T-helper 9 cell (primary cell): Measurements from ENCODE around the gene SH2D7.
A peak's percentile ranks its signal among the peaks of the same experiment; 100 is the strongest.
"Not testable (repeated sequence)": the region's sequence is repeated elsewhere in the genome, so short reads cannot be mapped to it uniquely, and the experiment has no call there.

ENCODE experiments used
- DNase-seq: peaks from one replicate; pipeline ENCODE4 v3.0.0-alpha.2; 2020

SH2D7 gene

GRCh38 chr15:78146425-78147154, 54.2 kb downstream of the SH2D7 start:
- no peak for DNase-seq

- no peak for DNase-seq
Measured at GRCh38 chr15:78147566-78147965, 55.2 kb downstream of the SH2D7 start.

DNA sequence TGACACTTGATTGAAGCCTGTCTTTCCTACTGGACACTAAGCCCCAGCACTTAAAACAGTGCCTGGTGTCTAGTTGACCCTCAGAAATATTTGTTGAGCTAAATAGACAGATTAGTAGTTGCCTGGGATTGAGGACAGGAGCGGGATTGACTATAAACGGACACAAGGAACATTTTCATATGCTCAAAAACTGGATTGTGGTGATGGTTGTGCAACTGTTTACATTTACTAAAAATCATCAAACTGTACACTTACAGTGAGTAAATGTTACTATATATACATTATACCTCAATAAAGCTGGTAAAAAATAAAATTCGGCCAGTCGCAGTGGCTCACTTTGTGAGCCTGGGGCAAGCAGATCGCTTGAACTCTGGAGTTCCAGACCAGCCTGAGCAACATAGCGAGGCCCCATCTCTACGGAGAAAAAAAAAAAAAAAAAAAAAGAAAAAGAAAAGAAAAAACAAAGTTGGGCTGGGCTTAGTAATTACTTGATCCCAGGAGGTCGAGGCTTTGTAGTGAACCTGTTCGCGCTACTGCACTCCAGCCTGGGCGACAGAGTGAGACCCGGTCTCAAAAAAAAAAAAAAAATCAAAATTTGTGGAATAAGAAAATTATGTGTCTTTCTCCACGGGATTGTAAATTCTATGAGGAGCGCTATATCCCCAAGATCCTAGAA, 56.2 kb downstream of the SH2D7 start:
- DNase-seq: no peak

GRCh38 chr15:78149068-78149804, 56.9 kb downstream of the SH2D7 start, which contains the start of gene IDH3A:
IDH3A (plus strand) TSS chr15:78149362; CDS start chr15:78149404, 42 bp downstream.
- DNase-seq: peak; percentile 100

DNA sequence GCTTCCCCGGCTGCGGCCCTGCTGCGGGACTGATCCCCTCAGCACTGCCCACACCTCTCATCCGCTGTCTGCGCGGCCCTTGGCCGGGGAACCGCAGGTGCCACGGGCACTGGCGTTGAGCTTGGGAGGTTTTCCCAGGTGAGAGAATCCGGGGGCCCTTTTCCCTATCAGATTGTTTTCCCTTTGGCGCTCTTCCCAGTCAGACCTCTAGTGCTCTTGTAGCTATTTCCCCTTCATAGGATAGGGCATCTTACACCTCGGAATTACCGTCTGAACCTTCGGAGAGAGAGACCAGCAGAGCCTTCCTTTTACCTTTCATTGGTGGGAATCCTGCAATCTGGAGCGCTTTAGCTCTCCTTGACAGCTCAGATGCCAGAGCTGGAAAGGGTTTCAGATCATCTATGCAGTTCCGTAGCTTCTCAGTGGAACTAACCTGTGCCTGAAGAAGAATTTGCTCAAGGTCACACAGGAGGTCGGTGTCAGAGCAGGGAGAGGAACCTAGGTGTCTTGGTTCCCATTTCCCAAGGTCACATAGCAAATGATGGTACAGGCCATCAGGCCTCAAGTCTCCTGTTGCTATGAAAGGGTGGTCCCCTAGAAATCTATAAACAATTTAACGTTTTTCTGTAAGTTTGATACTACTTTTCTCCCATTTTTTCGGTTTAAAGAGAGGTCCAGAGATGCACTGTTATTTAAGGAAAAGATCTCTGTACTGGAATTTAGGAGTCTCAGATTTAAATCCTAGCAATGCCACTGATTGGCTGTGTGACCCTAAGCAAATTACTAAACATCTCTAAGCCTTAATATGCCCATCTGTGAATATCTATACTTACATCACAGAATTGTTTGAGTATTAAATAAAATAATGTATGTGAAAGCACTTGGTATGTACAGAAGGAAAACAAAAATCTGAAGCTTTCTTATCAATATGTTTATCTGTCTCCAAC, 57.7 kb downstream of the SH2D7 start:
- no peak for DNase-seq

DNA sequence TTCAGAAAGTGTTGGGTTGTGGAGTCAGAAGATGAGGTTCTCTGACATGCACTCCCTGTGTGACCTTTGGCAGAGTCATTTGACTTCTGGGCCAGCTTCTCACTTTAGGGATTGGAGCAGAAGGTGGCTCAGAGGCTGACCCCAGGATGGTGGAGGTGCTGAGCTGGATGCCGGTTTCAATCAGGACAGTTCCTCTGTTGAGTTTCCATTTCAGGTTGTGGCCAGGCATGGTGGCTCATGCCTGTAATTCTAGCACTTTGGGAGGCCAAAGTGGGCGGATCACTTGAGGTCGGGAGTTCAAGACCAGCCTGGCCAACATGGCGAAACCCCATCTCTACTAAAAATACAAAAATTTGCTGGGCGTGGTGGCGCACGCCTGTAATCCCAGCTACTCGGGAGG, 58.7 kb downstream of the SH2D7 start:
- DNase-seq: not testable (repeated sequence)
